IMR-90 (cell line): Measurements from ENCODE around the gene INTS11. TPM values are rescaled to one million over a fixed set of nuclear protein-coding genes. Genes with fewer than 3 reads are reported as not detected.

Source experiments
- ATAC-seq: fragments of 200-7000 bp; cut with Tn5 transposase; 2 replicates; pipeline ENCODE4 v1.9.1; 2020; ENCODE audit warnings: low read depth, mild to moderate bottlenecking, moderate library complexity
- BruUV-seq: library from RNA; stranded (reverse); fragments of 400-500 nt; replicated peaks from 2 replicates; lab custom pipeline; 2021; lab: Mats Ljungman, UMichigan
- CTCF ChIA-PET: fragments of 300-600 bp; formaldehyde crosslinking; extraction: SDS; loops from one replicate; lab custom pipeline; 2021; ENCODE audit warnings: antibody characterized with exemption; lab: Yijun Ruan, JAX
- POLR2A ChIA-PET: fragments of 300-600 bp; sonication (Branson Sonifier 250); formaldehyde crosslinking; loops from one replicate; lab custom pipeline; 2022; ENCODE audit warnings: antibody characterized with exemption; ENCODE audit not compliant: unreplicated experiment; lab: Charles Lee
- DNase-seq: peaks from one replicate; pipeline ENCODE4 v3.0.0; 2013
- H2AFZ ChIP-seq: replicated peaks from 2 replicates; pipeline ENCODE3; 2013; ENCODE audit warnings: low read length, mild to moderate bottlenecking; ENCODE audit not compliant: poor library complexity
- H2AK5ac ChIP-seq: 2 replicates; pipeline ENCODE4 v1.6.1; 2013; ENCODE audit warnings: low read depth, low read length, inconsistent platforms
- H2AK9ac ChIP-seq: replicated peaks from 2 replicates; pipeline ENCODE3; 2013; ENCODE audit warnings: mild to moderate bottlenecking, low read depth, low read length, moderate library complexity; ENCODE audit not compliant: poor library complexity
- H2BK120ac ChIP-seq: 2 replicates; pipeline ENCODE4 v1.6.1; 2013; ENCODE audit warnings: low read depth, low read length, inconsistent platforms
- H2BK15ac ChIP-seq: 3 replicates; pipeline ENCODE4 v1.6.1; 2013; ENCODE audit warnings: low read depth, low read length, inconsistent platforms
- H2BK20ac ChIP-seq: 2 replicates; pipeline ENCODE4 v1.6.1; 2013; ENCODE audit warnings: low read depth, mild to moderate bottlenecking, inconsistent platforms, low read length, moderate library complexity
- H2BK5ac ChIP-seq: 2 replicates; pipeline ENCODE4 v1.6.1; 2013; ENCODE audit warnings: mild to moderate bottlenecking, low read depth, low read length, inconsistent platforms; ENCODE audit not compliant: poor library complexity, severe bottlenecking
- H3K14ac ChIP-seq: replicated peaks from 2 replicates; pipeline ENCODE4 v1.6.1; 2013; ENCODE audit warnings: low read depth, low read length, inconsistent platforms
- H3K18ac ChIP-seq: 2 replicates; pipeline ENCODE4 v1.6.1; 2013; ENCODE audit warnings: low read depth, low read length, control low read depth
- H3K23ac ChIP-seq: 2 replicates; pipeline ENCODE4 v1.6.1; 2013; ENCODE audit warnings: low read depth, low read length, inconsistent platforms
- H3K27ac ChIP-seq: 2 replicates; pipeline ENCODE4 v1.5.1; 2013; ENCODE audit warnings: mild to moderate bottlenecking, control low read depth, low read length; ENCODE audit not compliant: insufficient read depth
- H3K27me3 ChIP-seq: 2 replicates; pipeline ENCODE4 v1.6.1; 2013; ENCODE audit warnings: low read length; ENCODE audit not compliant: control insufficient read depth, insufficient read depth
- H3K36me3 ChIP-seq: 2 replicates; pipeline ENCODE4 v1.6.1; 2013; ENCODE audit warnings: low read length, mixed read lengths; ENCODE audit not compliant: control insufficient read depth, insufficient read depth
- H3K4ac ChIP-seq: 2 replicates; pipeline ENCODE4 v1.6.1; 2013; ENCODE audit warnings: low read depth, low read length, inconsistent platforms
- H3K4me1 ChIP-seq: 2 replicates; pipeline ENCODE4 v1.6.1; 2013; ENCODE audit warnings: low read length, mixed read lengths; ENCODE audit not compliant: control insufficient read depth, insufficient read depth
- H3K4me2 ChIP-seq: 2 replicates; pipeline ENCODE4 v1.6.1; 2013; ENCODE audit warnings: low read depth, mild to moderate bottlenecking, control low read depth, low read length, moderate library complexity
- H3K4me3 ChIP-seq: 2 replicates; pipeline ENCODE4 v1.5.1; 2013; ENCODE audit warnings: low read depth, mild to moderate bottlenecking, control low read depth, low read length, moderate library complexity; ENCODE audit not compliant: insufficient read depth
- H3K56ac ChIP-seq: 2 replicates; pipeline ENCODE4 v1.6.1; 2013; ENCODE audit warnings: low read length, inconsistent platforms; ENCODE audit not compliant: insufficient read depth; ENCODE audit errors: extremely low read depth
- H3K79me1 ChIP-seq, 2 experiments: 2 replicates each; pipeline ENCODE4 v1.6.1; 2013; ENCODE audit warnings: low read length in 2 of 2, inconsistent platforms in 1 of 2, low read depth in 1 of 2
- H3K9ac ChIP-seq: 2 replicates; pipeline ENCODE4 v1.6.1; 2013; ENCODE audit warnings: low read depth, low read length, control low read depth
- H3K9me1 ChIP-seq: 2 replicates; pipeline ENCODE4 v1.6.1; 2013; ENCODE audit warnings: low read length, inconsistent platforms; ENCODE audit not compliant: insufficient read depth
- H3K9me3 ChIP-seq: 2 replicates; pipeline ENCODE4 v1.6.1; 2013; ENCODE audit warnings: low read length; ENCODE audit not compliant: control insufficient read depth, insufficient read depth
- H4K20me1 ChIP-seq: 2 replicates; pipeline ENCODE4 v1.6.1; 2013; ENCODE audit warnings: low read length, inconsistent platforms; ENCODE audit not compliant: insufficient read depth
- H4K5ac ChIP-seq: 2 replicates; pipeline ENCODE4 v1.6.1; 2013; ENCODE audit warnings: mild to moderate bottlenecking, low read depth, low read length, control low read depth
- H4K8ac ChIP-seq, 2 experiments: 2 replicates each; pipeline ENCODE4 v1.6.1; 2013; ENCODE audit warnings: low read depth in 2 of 2, low read length in 2 of 2, control low read depth in 1 of 2, inconsistent platforms in 1 of 2
- H4K91ac ChIP-seq: 2 replicates; pipeline ENCODE4 v1.6.1; 2013; ENCODE audit warnings: low read depth, low read length, inconsistent platforms; ENCODE audit not compliant: insufficient read depth
- BHLHE40 ChIP-seq: fragments of 150-350 bp; IDR thresholded peaks from 2 replicates; pipeline ENCODE4 v1.6.1; 2016; ENCODE audit warnings: mild to moderate bottlenecking, low read depth, low read length
- CHD1 ChIP-seq: IDR thresholded peaks from 2 replicates; pipeline ENCODE4 v1.6.1; 2012; ENCODE audit warnings: low read depth, low read length, improper control_type of control experiment
- MAFK ChIP-seq: IDR thresholded peaks from 2 replicates; pipeline ENCODE4 v1.6.1; 2012; ENCODE audit warnings: low read depth, low read length, improper control_type of control experiment
- MXI1 ChIP-seq: IDR thresholded peaks from 2 replicates; pipeline ENCODE4 v1.6.1; 2012; ENCODE audit warnings: low read depth, mild to moderate bottlenecking, low read length, moderate library complexity, borderline replicate concordance
- NFE2L2 ChIP-seq: fragments of 150-350 bp; IDR thresholded peaks from 2 replicates; pipeline ENCODE4 v1.6.1; 2016; ENCODE audit warnings: low read depth, mild to moderate bottlenecking, low read length
- WGBS, 2 experiments: methylation state at CpG; one replicate each; pipeline versions ENCODE4 v1.1.5 to v1.1.7; 2013; ENCODE audit warnings: missing lambda C conversion rate in 2 of 2; ENCODE audit not compliant: insufficient read length in 1 of 2; ENCODE audit errors: extremely low coverage in 2 of 2; 5-methylcytosine and 5-hydroxymethylcytosine counted together
- dilution Hi-C: fragments of 300-500 bp; cut with HindIII; formaldehyde crosslinking; loops from one replicate; pipeline ENCODE4 v1.14.3; 2018; ENCODE audit warnings: low sequenced_read_pairs; ENCODE audit not compliant: unreplicated experiment
- in situ Hi-C: fragments of 300-500 bp; cut with MboI; formaldehyde crosslinking; loops from 3 replicates; pipeline ENCODE4 v1.14.3; 2019; ENCODE audit warnings: low sequenced_read_pairs, inconsistent platforms, mixed read lengths
- intact Hi-C: fragments of 100-400 bp; cut with micrococcal nuclease; formaldehyde crosslinking; loops from 2 replicates; pipeline ENCODE4 v1.10.0; 2022
- polyA plus RNA-seq, 3 experiments: library from polyadenylated mRNA; depleted of rRNA; stranded (reverse); fragments of >200 nt; gene quantifications; 2 replicates each; pipeline ENCODE4 v1.2.3, GENCODE V29; 2012; ENCODE audit warnings: low replicate concordance in 1 of 3
- total RNA-seq: library from RNA; depleted of rRNA; stranded (reverse); fragments of >200 nt; gene quantifications from 2 replicates; pipeline ENCODE4 v1.2.3, GENCODE V29; 2012
- TF ChIP-seq, protein P1 (sequence below): fragments of 150-350 bp; IDR thresholded peaks from 2 replicates; pipeline ENCODE4 v1.6.1; 2016; ENCODE audit warnings: low read depth, mild to moderate bottlenecking, low read length, moderate library complexity, borderline replicate concordance
- TF ChIP-seq, protein P2 (sequence below): conservative IDR thresholded peaks from 2 replicates; pipeline ENCODE4 v1.5.1; 2012; ENCODE audit warnings: mild to moderate bottlenecking, low read depth, low read length, improper control_type of control experiment

Gene INTS11
- total and polyA plus RNA-seq, 2 of the 4 experiments (the other 2 are of a cell fraction): 56.1 to 123 TPM

DNA sequence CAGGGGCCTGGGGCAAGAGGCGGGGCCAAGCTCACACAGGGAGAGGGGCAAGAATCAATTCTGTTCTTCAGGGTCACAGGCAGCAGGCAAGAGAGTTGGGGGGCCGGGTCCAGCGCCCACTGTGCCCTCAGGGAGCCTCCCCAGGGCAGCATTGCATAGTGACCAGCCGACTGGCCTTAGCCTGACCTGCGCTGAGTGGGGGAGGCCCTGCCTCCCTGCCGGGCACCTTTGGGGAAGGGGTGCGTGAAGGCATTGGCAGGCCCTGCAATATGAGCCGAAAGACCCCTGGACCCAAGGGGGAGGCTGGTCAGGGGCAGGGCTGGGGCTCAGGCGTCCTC, 32.0 kb downstream of the INTS11 start:
- BruUV-seq: no TSS peak
- ATAC-seq (no peak), DNase-seq (no peak)
- Histone ChIP-seq H3K9ac (no peak overlapping the region), H2AK9ac (no peak overlapping the region), H3K9me3 (no peaks in the 10 kb centered on the region), H3K4me3 (no peak overlapping the region), H2AK5ac (no peak overlapping the region), H3K9me1 (no peaks in the 10 kb centered on the region), H4K8ac (no peak overlapping the region), H2BK5ac (no peak overlapping the region), H4K20me1 (peaks cover 13% of the 10 kb centered on the region), H2BK20ac (no peak overlapping the region), H3K4ac (no peak overlapping the region), H3K18ac (no peak overlapping the region), H4K5ac (no peak overlapping the region), H3K36me3 (peaks cover 30% of the 10 kb centered on the region), H3K14ac (no peak overlapping the region), H2BK15ac (no peak overlapping the region), H3K23ac (no peak overlapping the region), H2BK120ac (no peak overlapping the region), H3K4me2 (no peak overlapping the region), H3K79me1 (no peaks in the 10 kb centered on the region), H4K91ac (no peak overlapping the region), H2AFZ (no peak overlapping the region), H3K4me1 (no peaks in the 10 kb centered on the region; the same call in 1 of the 2 replicates), H3K27me3 (no peaks in the 10 kb centered on the region), H3K27ac (no peak overlapping the region), H3K56ac (no peak overlapping the region)
- in situ Hi-C loops: no loop called here
- TF ChIP-seq MXI1 (no peak), BHLHE40 (no peak), MAFK (no peak), NFE2L2 (no peak), CHD1 (no peak)
- TF ChIP-seq, protein P1, sequence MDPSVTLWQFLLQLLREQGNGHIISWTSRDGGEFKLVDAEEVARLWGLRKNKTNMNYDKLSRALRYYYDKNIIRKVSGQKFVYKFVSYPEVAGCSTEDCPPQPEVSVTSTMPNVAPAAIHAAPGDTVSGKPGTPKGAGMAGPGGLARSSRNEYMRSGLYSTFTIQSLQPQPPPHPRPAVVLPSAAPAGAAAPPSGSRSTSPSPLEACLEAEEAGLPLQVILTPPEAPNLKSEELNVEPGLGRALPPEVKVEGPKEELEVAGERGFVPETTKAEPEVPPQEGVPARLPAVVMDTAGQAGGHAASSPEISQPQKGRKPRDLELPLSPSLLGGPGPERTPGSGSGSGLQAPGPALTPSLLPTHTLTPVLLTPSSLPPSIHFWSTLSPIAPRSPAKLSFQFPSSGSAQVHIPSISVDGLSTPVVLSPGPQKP: no peak
- TF ChIP-seq, protein P2, sequence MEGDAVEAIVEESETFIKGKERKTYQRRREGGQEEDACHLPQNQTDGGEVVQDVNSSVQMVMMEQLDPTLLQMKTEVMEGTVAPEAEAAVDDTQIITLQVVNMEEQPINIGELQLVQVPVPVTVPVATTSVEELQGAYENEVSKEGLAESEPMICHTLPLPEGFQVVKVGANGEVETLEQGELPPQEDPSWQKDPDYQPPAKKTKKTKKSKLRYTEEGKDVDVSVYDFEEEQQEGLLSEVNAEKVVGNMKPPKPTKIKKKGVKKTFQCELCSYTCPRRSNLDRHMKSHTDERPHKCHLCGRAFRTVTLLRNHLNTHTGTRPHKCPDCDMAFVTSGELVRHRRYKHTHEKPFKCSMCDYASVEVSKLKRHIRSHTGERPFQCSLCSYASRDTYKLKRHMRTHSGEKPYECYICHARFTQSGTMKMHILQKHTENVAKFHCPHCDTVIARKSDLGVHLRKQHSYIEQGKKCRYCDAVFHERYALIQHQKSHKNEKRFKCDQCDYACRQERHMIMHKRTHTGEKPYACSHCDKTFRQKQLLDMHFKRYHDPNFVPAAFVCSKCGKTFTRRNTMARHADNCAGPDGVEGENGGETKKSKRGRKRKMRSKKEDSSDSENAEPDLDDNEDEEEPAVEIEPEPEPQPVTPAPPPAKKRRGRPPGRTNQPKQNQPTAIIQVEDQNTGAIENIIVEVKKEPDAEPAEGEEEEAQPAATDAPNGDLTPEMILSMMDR: no peak
- WGBS, 2 experiments: 97% methylated on average over 5 of the region's 9 CpGs; no CpG with 5 or more reads in 1 of the 2 experiments
- CTCF ChIA-PET: interaction anchor here (1.0 kb wide), 1 partner anchor 170 kb away, joined by 4 read pairs; no protein-coding TSS in a partner anchor
- intact Hi-C loops: no loop called here
- POLR2A ChIA-PET: no interaction called here
- dilution Hi-C loops: no loop called here
